Stomach (tissue), 9 donors: ENCODE results near the gene RGS6. TPM values are rescaled to one million over a fixed set of nuclear protein-coding genes. Genes with fewer than 3 reads are reported as not detected.

Experiments used
- DNase-seq, 2 donors: peaks; one replicate each; pipeline versions ENCODE4 v3.0.0 to v3.0.0-alpha.2; 2013 to 2019
- H3K27ac ChIP-seq, 5 donors: fragments of 200-600 bp in 4 of 5; sonication (generic) in 4 of 5; one replicate each; pipeline ENCODE4 v1.5.1; 2013 to 2019; ENCODE audit warnings: mild to moderate bottlenecking in 1 of 5, moderate library complexity in 1 of 5
- H3K27me3 ChIP-seq, 3 donors: fragments of 200-600 bp; sonication (generic); one replicate each; pipeline ENCODE4 v1.5.1; 2017 to 2019; ENCODE audit warnings: mixed run types in 1 of 3
- H3K36me3 ChIP-seq, 4 donors: fragments of 200-600 bp; sonication (generic); 1 replicate in 3 of 4; 2 replicates in 1 of 4; pipeline ENCODE4 v1.5.1; 2016 to 2019
- H3K4me1 ChIP-seq, 4 donors: fragments of 200-600 bp; sonication (generic); one replicate each; pipeline ENCODE4 v1.5.1; 2016 to 2019
- H3K4me3 ChIP-seq, 4 donors: fragments of 200-600 bp; sonication (generic) in 3 of 4; one replicate each; pipeline ENCODE4 v1.5.1; 2016 to 2019; ENCODE audit warnings: mild to moderate bottlenecking in 1 of 4
- H3K9me3 ChIP-seq, 4 donors: fragments of 200-600 bp; sonication (generic); one replicate each; pipeline ENCODE4 v1.5.1; 2016 to 2019
- CTCF ChIP-seq, 7 experiments: fragments of 450-650 bp in 4 of 7; fragments of 200-600 bp in 3 of 7; sonication (generic) in 3 of 7; IDR thresholded peaks; one replicate each; pipeline ENCODE4 v1.5.1; 2016 to 2019; ENCODE audit warnings: antibody characterized with exemption in 7 of 7, control low read depth in 2 of 7, mild to moderate bottlenecking in 1 of 7
- EP300 ChIP-seq: sonication (generic); formaldehyde crosslinking; IDR thresholded peaks from one replicate; pipeline ENCODE4 v1.6.1; 2017; ENCODE audit warnings: antibody characterized with exemption
- POLR2A ChIP-seq, 4 donors: fragments of 450-650 bp; IDR thresholded peaks; one replicate each; pipeline ENCODE4 v1.6.1; 2016; ENCODE audit warnings: antibody characterized with exemption in 4 of 4, control low read depth in 2 of 4, mild to moderate bottlenecking in 1 of 4, moderate library complexity in 1 of 4
- POLR2AphosphoS5 ChIP-seq, 3 donors: sonication (generic); formaldehyde crosslinking; IDR thresholded peaks; one replicate each; pipeline ENCODE4 v1.6.1; 2016; ENCODE audit warnings: antibody characterized with exemption in 3 of 3
- WGBS, 5 donors: extraction: QIAGEN DNeasy Blood & Tissue Kit in 3 of 5; methylation state at CpG; one replicate each; pipeline versions ENCODE4 v1.1.5 to v1.1.7; 2013 to 2018; 5-methylcytosine and 5-hydroxymethylcytosine counted together
- intact Hi-C: fragments of 100-400 bp; cut with DNase I; formaldehyde crosslinking; loops from one replicate; pipeline ENCODE4 v1.15.1; 2023; ENCODE audit warnings: low total_unique reads
- polyA plus RNA-seq, 3 donors: library from polyadenylated mRNA; stranded (reverse); fragments of 200-250 nt; gene quantifications; one replicate each; pipeline ENCODE4 v1.2.3, GENCODE V29; 2013
- small RNA-seq, 4 donors: library from RNA; depleted of rRNA; stranded (forward); fragments of <200 nt; gene quantifications; one replicate each; pipeline ENCODE3, GENCODE V24; 2016
- total RNA-seq, 5 donors: library from RNA; depleted of rRNA; stranded (reverse); fragments of >200 nt; gene quantifications; one replicate each; pipeline versions ENCODE4 v1.1.0 to v1.2.3, GENCODE V29; 2014 to 2016
- donor health status: healthy with polysubstance abuse.
- donor health status: Bipolar disorder and iron deficiency.
- donor health status: healthy.

Gene RGS6
- total and polyA plus RNA-seq, 8 donors = 0.25 to 18.0 (median 0.92) TPM; not detected in 1

- DNase-seq = no peak
- Histone ChIP-seq H3K9me3 (no peaks in the 10 kb centered on the region), H3K4me1 (peaks cover 0 to 39% (median 14%) of the 10 kb centered on the region in 4 donors), H3K27me3 (no peaks in the 10 kb centered on the region), H3K4me3 (no peak overlapping the region), H3K27ac (no peak overlapping the region), H3K36me3 (no peaks in the 10 kb centered on the region)
- WGBS, 5 donors = 70 to 84% (median 78%) methylated on average over 9 of the region's 9 CpGs
- intact Hi-C loops = no loop called here
- TF ChIP-seq POLR2A (IDR thresholded peaks at IDR 0.05) (no peak), EP300 (no peak), CTCF (IDR thresholded peaks at IDR 0.05) (no peak), POLR2AphosphoS5 (IDR thresholded peaks at IDR 0.05) (no peak)
Measured at GRCh38 chr14:72615451-72616121, 683.4 kb downstream of the RGS6 start.

Small RNA genes lying within 50 kb of the gene (small RNA-seq; reads per million reads assigned to genes)
- gene MIR7843 (0 reads per million in 4 donors), gene RF00019 (0 reads per million in 4 donors)
